DND-41 (cell line): ENCODE data around the gene DPM1.

Source experiments
- ATAC-seq: fragments of 200-7000 bp; cut with Tn5 transposase; 3 replicates; pipeline ENCODE4 v1.9.1; 2021; ENCODE audit warnings: low read depth; ENCODE audit not compliant: insufficient read depth
- DNase-seq: peaks from one replicate; pipeline ENCODE4 v3.0.0-alpha.2; 2020
- H2AFZ ChIP-seq: 2 replicates; pipeline ENCODE4 v1.6.0; 2012; ENCODE audit warnings: low read depth, low read length
- H3K27ac ChIP-seq: 2 replicates; pipeline ENCODE4 v1.5.1; 2012; ENCODE audit warnings: low read length, inconsistent platforms
- H3K27me3 ChIP-seq: fragments of 200-600 bp; sonication (generic); 2 replicates; pipeline ENCODE4 v1.6.0; 2012; ENCODE audit warnings: low read length, mild to moderate bottlenecking, inconsistent platforms; ENCODE audit not compliant: insufficient read depth, poor library complexity
- H3K36me3 ChIP-seq: 2 replicates; pipeline ENCODE4 v1.5.1; 2012; ENCODE audit warnings: low read length, inconsistent platforms; ENCODE audit not compliant: insufficient read depth
- H3K4me1 ChIP-seq: 2 replicates; pipeline ENCODE4 v1.5.1; 2012; ENCODE audit warnings: mild to moderate bottlenecking, low read length; ENCODE audit not compliant: insufficient read depth
- H3K4me2 ChIP-seq: 2 replicates; pipeline ENCODE4 v1.6.0; 2012; ENCODE audit warnings: mild to moderate bottlenecking, moderate library complexity, low read length, inconsistent platforms; ENCODE audit not compliant: insufficient read depth
- H3K4me3 ChIP-seq, 2 experiments: fragments of 200-600 bp in 1 of 2; shearing (Covaris generic) in 1 of 2; 2 replicates each; pipeline ENCODE4 v1.5.1; 2012 to 2016; ENCODE audit warnings: inconsistent platforms in 2 of 2, low read length in 2 of 2, mild to moderate bottlenecking in 2 of 2, low read depth in 1 of 2, moderate library complexity in 1 of 2
- H3K79me2 ChIP-seq: 2 replicates; pipeline ENCODE4 v1.6.0; 2012; ENCODE audit warnings: low read length, inconsistent platforms; ENCODE audit not compliant: insufficient read depth
- H3K9ac ChIP-seq: 2 replicates; pipeline ENCODE4 v1.6.0; 2012; ENCODE audit warnings: low read depth, mild to moderate bottlenecking, inconsistent platforms, low read length, moderate library complexity
- H3K9me3 ChIP-seq: 2 replicates; pipeline ENCODE4 v1.5.1; 2012; ENCODE audit warnings: low read length, moderate library complexity, mild to moderate bottlenecking, inconsistent platforms; ENCODE audit not compliant: insufficient read depth, severe bottlenecking
- H4K20me1 ChIP-seq: 2 replicates; pipeline ENCODE4 v1.6.0; 2012; ENCODE audit warnings: low read length; ENCODE audit not compliant: insufficient read depth
- EZH2 ChIP-seq: IDR thresholded peaks from 3 replicates; pipeline ENCODE4 v1.6.1; 2012; ENCODE audit warnings: borderline replicate concordance, low read depth, mild to moderate bottlenecking, moderate library complexity, low read length, inconsistent platforms; ENCODE audit not compliant: severe bottlenecking
- TF ChIP-seq, protein P1 (sequence below): IDR thresholded peaks from 2 replicates; pipeline ENCODE4 v1.5.1; 2012; ENCODE audit warnings: borderline replicate concordance, low read length, moderate library complexity, mild to moderate bottlenecking; ENCODE audit not compliant: poor library complexity, severe bottlenecking; ENCODE audit errors: extremely low read depth

Gene DPM1

DNA sequence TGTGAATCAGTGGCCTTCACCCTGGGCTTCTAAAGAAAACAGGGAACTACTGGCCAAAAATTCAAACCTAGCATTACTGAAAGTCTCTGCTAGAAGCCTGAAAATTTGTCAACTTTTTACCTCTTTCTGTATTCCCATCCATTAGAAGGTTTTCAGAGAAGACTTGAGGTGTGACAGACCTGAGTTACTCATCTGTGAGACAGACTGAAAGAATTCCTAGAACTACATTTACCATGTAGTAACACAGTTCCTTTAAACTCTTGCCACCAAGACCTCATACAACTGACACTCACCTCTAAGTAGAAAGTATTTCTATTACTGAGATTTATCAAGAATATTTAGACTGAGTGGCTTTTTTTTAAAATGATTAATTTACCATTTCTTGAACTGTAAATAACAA is 4.5 kb downstream of the DPM1 start:
- Histone ChIP-seq H3K36me3 (peaks cover 64% of the 10 kb centered on the region), H3K9me3 (no peaks in the 10 kb centered on the region), H3K4me3 (no peak overlapping the region), H3K27me3 (no peaks in the 10 kb centered on the region), H4K20me1 (peaks cover 39% of the 10 kb centered on the region), H3K9ac (no peak overlapping the region), H3K4me1 (peaks cover 37% of the 10 kb centered on the region), H3K4me2 (0 out of 2 replicates have a peak overlapping the region, but pooled peaks have one; percentile 6), H2AFZ (no peak overlapping the region), H3K79me2 (peaks cover 90% of the 10 kb centered on the region), H3K27ac (no peak overlapping the region)
- ATAC-seq (no peak), DNase-seq (no peak)
- no peak for TF ChIP-seq EZH2
- TF ChIP-seq, protein P1, sequence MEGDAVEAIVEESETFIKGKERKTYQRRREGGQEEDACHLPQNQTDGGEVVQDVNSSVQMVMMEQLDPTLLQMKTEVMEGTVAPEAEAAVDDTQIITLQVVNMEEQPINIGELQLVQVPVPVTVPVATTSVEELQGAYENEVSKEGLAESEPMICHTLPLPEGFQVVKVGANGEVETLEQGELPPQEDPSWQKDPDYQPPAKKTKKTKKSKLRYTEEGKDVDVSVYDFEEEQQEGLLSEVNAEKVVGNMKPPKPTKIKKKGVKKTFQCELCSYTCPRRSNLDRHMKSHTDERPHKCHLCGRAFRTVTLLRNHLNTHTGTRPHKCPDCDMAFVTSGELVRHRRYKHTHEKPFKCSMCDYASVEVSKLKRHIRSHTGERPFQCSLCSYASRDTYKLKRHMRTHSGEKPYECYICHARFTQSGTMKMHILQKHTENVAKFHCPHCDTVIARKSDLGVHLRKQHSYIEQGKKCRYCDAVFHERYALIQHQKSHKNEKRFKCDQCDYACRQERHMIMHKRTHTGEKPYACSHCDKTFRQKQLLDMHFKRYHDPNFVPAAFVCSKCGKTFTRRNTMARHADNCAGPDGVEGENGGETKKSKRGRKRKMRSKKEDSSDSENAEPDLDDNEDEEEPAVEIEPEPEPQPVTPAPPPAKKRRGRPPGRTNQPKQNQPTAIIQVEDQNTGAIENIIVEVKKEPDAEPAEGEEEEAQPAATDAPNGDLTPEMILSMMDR: no peak

DNA sequence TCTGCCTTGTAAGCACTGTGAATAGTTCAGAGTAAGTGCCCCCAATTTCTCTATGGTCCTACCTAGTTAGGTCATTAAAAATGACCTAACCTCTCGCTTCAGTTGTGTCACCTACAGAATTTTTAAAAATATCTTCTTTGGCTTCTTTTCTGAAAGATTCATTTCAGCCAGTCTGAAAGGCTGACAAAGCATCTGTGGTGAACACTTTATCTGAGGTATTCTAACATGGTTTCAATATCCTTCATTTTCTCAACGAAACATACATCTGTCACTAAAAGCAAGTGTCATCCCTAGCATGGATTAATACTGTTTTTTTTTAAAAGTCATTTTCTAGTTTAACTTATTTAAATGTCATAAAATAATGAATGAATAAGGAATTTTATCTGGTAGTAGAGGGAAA is 5.1 kb downstream of the DPM1 start:
- ATAC-seq: no peak
- H3K4me1 ChIP-seq: peaks cover 37% of the 10 kb centered on the region
- no peak for DNase-seq
- no peaks in the 10 kb centered on the region for H3K9me3 ChIP-seq
- H3K27me3 ChIP-seq: no peaks in the 10 kb centered on the region
- peaks cover 86% of the 10 kb centered on the region for H3K79me2 ChIP-seq
- H3K9ac ChIP-seq: no peak overlapping the region
- H3K27ac ChIP-seq: no peak overlapping the region
- peaks cover 39% of the 10 kb centered on the region for H4K20me1 ChIP-seq
- TF ChIP-seq, protein P1: no peak
- no peak for TF ChIP-seq EZH2
- H3K36me3 ChIP-seq: peaks cover 69% of the 10 kb centered on the region
- H3K4me2 ChIP-seq: no peak overlapping the region
- H2AFZ ChIP-seq: no peak overlapping the region
- H3K4me3 ChIP-seq: no peak overlapping the region

DNA sequence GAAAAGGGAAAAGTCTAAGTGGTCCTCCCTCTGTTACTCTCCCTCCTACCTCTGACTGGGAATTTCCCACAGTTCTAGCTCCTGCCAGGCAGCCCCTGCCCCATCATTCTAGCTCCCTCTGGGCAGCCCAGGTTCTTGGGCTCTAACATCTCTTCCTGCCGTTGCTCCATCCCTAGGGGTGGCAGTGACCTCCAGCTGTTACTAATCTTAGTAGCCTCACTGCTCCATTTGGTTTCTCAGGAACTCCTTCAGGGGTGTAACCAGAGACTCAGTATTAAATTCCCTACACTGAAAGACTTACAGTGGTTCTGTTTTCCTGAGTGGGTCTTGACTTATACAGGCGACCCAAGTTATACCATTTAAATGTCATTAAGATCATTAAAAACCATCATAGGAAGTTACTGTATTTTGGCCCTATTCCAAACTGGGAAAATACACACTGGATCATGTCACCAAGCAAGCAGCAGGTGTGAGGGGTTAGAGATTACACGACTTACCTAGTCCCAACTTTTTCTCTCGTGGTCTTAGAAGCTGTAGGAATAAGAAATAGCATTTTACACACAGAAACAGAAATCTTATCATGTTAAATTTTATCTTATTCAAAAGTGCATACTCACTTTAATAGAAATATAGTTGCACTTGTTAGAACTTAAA is 10.1 kb downstream of the DPM1 start:
- H3K27me3 ChIP-seq: no peaks in the 10 kb centered on the region
- H2AFZ ChIP-seq: no peak overlapping the region
- no peak overlapping the region for H3K27ac ChIP-seq
- ATAC-seq (no peak), DNase-seq (no peak)
- H3K4me1 ChIP-seq: no peaks in the 10 kb centered on the region
- TF ChIP-seq, protein P1: no peak
- no peak for TF ChIP-seq EZH2
- no peak overlapping the region for H3K4me3 ChIP-seq
- no peaks in the 10 kb centered on the region for H3K9me3 ChIP-seq
- H3K79me2 ChIP-seq: peaks cover 37% of the 10 kb centered on the region
- H3K9ac ChIP-seq: no peak overlapping the region
- peaks cover 7% of the 10 kb centered on the region; the same call in 1 of the 2 replicates for H4K20me1 ChIP-seq
- H3K4me2 ChIP-seq: no peak overlapping the region
- H3K36me3 ChIP-seq: peaks cover 93% of the 10 kb centered on the region
